KMS-11 (cell line): Measurements from ENCODE around the gene AKT3.
A peak's percentile ranks its signal among the peaks of the same experiment; 100 is the strongest.

Experiments
- H2AFZ ChIP-seq: fragments of 200-600 bp; sonication (generic); 2 replicates; pipeline ENCODE4 v1.6.1; 2016; ENCODE audit warnings: antibody characterized with exemption, mixed run types, low read depth
- H3K27ac ChIP-seq: fragments of 200-600 bp; sonication (generic); 2 replicates; pipeline ENCODE4 v1.6.1; 2016; ENCODE audit warnings: mild to moderate bottlenecking, mixed run types
- H3K27me3 ChIP-seq: fragments of 200-600 bp; sonication (generic); 2 replicates; pipeline ENCODE4 v1.6.1; 2017; ENCODE audit warnings: mild to moderate bottlenecking, low read depth, mixed run types, moderate library complexity; ENCODE audit not compliant: insufficient read depth
- H3K36me3 ChIP-seq: fragments of 200-600 bp; sonication (generic); 2 replicates; pipeline ENCODE4 v1.6.1; 2017; ENCODE audit warnings: mild to moderate bottlenecking, mixed run types; ENCODE audit not compliant: insufficient read depth
- H3K4me1 ChIP-seq: fragments of 200-600 bp; sonication (generic); 2 replicates; pipeline ENCODE4 v1.6.1; 2016; ENCODE audit warnings: mild to moderate bottlenecking, low read depth, mixed run types; ENCODE audit not compliant: poor library complexity, severe bottlenecking
- H3K4me2 ChIP-seq: fragments of 200-600 bp; sonication (generic); 2 replicates; pipeline ENCODE4 v1.7.0; 2016; ENCODE audit warnings: mild to moderate bottlenecking, mixed run types
- H3K4me3 ChIP-seq: fragments of 200-600 bp; sonication (generic); IDR thresholded peaks from 2 replicates; pipeline ENCODE4 v1.6.1; 2017; ENCODE audit warnings: low read depth, low read length, mixed read lengths; ENCODE audit not compliant: insufficient read depth
- H3K79me2 ChIP-seq: fragments of 200-600 bp; sonication (generic); 2 replicates; pipeline ENCODE4 v1.6.1; 2016; ENCODE audit warnings: low read depth, mixed run types; ENCODE audit not compliant: insufficient read depth
- H3K9ac ChIP-seq: fragments of 200-600 bp; sonication (generic); 2 replicates; pipeline ENCODE4 v1.6.1; 2016; ENCODE audit warnings: mild to moderate bottlenecking, mixed run types
- H4K20me1 ChIP-seq: fragments of 200-600 bp; sonication (generic); 2 replicates; pipeline ENCODE4 v1.6.1; 2016; ENCODE audit warnings: mild to moderate bottlenecking, mixed run types; ENCODE audit not compliant: insufficient read depth
- TF ChIP-seq, protein P1 (sequence below): fragments of 200-600 bp; sonication (generic); conservative IDR thresholded peaks from 2 replicates; pipeline ENCODE4 v1.6.1; 2017; ENCODE audit warnings: low read depth, mild to moderate bottlenecking, antibody characterized with exemption, low read length, moderate library complexity, mixed read lengths

Gene AKT3

DNA sequence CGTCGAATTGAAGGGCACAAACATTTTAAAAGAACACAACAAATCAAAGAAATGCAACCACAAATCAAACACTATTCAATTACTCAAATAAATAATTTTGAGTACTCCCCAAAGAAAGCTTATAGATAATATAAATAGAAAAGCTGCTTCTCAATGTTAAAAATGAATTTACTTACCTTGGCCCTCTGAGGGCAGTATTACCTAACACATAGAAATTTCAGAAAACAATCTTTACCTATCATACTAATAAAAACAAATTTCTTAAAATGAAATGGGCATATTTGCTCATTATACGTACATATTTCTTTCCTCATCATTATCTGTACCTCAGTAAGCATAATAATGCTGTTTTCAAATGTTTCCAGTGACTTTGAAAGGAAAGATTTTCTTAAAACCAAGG, 141.8 kb downstream of the AKT3 start:
- no peaks in the 10 kb centered on the region for H3K79me2 ChIP-seq
- no peak overlapping the region for H3K27ac ChIP-seq
- no peaks in the 10 kb centered on the region for H4K20me1 ChIP-seq
- H3K4me1 ChIP-seq = no peaks in the 10 kb centered on the region
- no peaks in the 10 kb centered on the region for H3K36me3 ChIP-seq
- no peak overlapping the region for H3K4me2 ChIP-seq
- H3K27me3 ChIP-seq = no peaks in the 10 kb centered on the region
- H3K9ac ChIP-seq = no peak overlapping the region
- no peak overlapping the region for H2AFZ ChIP-seq
- TF ChIP-seq, protein P1, sequence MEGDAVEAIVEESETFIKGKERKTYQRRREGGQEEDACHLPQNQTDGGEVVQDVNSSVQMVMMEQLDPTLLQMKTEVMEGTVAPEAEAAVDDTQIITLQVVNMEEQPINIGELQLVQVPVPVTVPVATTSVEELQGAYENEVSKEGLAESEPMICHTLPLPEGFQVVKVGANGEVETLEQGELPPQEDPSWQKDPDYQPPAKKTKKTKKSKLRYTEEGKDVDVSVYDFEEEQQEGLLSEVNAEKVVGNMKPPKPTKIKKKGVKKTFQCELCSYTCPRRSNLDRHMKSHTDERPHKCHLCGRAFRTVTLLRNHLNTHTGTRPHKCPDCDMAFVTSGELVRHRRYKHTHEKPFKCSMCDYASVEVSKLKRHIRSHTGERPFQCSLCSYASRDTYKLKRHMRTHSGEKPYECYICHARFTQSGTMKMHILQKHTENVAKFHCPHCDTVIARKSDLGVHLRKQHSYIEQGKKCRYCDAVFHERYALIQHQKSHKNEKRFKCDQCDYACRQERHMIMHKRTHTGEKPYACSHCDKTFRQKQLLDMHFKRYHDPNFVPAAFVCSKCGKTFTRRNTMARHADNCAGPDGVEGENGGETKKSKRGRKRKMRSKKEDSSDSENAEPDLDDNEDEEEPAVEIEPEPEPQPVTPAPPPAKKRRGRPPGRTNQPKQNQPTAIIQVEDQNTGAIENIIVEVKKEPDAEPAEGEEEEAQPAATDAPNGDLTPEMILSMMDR = 0 out of 2 replicates have a peak, but pooled peaks have one; percentile 29
- no peak overlapping the region for H3K4me3 ChIP-seq

DNA sequence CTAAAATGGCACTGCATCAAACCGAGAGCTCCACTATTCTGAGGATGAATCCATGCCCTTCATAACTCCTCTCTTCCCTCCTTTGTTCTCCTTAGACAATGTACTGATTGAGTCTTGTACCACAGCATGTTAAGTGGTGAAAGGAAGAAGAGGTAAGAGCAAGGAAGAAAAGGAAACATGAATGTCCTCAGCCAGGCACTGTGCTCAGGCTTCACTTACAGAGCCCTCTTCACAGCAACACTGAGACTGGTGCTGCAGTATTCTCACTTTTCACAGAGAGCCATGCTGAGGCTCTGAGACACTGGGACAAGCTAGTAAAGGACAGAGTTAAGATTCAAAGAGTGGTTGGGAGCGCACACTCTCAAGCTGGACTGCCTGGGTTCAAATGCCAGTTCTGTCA, 143.5 kb downstream of the AKT3 start:
- H3K9ac ChIP-seq = no peak overlapping the region
- no peaks in the 10 kb centered on the region for H3K79me2 ChIP-seq
- TF ChIP-seq, protein P1 = no peak
- H2AFZ ChIP-seq = no peak overlapping the region
- H3K27ac ChIP-seq = no peak overlapping the region
- H3K36me3 ChIP-seq = no peaks in the 10 kb centered on the region
- no peaks in the 10 kb centered on the region for H3K4me1 ChIP-seq
- no peak overlapping the region for H3K4me2 ChIP-seq
- H4K20me1 ChIP-seq = no peaks in the 10 kb centered on the region
- no peaks in the 10 kb centered on the region for H3K27me3 ChIP-seq
- H3K4me3 ChIP-seq = no peak overlapping the region

DNA sequence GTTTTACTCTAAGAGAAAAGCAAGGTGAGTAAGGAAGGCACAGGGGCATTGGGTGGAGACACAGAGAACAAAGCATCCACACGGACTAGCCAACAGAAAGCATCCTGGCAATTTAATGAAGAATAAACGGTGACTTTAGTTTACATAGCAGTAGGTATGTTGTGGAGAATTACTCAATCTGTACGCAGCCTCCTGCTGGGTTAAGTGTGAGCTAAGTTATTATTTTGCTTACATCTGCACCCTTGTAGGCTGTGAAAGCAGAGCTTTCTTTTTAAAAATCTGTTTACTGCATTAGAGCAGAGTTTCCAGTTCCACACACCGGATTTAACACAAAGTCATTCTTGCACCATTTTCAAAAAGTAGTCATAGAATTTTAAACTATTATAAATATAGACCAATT, 144.5 kb downstream of the AKT3 start:
- Histone ChIP-seq H3K27me3 (no peaks in the 10 kb centered on the region), H2AFZ (no peak overlapping the region), H3K36me3 (no peaks in the 10 kb centered on the region), H3K4me2 (no peak overlapping the region), H3K79me2 (no peaks in the 10 kb centered on the region), H3K4me3 (no peak overlapping the region), H3K9ac (no peak overlapping the region), H3K4me1 (no peaks in the 10 kb centered on the region), H3K27ac (no peak overlapping the region), H4K20me1 (no peaks in the 10 kb centered on the region)
- TF ChIP-seq, protein P1 = no peak

DNA sequence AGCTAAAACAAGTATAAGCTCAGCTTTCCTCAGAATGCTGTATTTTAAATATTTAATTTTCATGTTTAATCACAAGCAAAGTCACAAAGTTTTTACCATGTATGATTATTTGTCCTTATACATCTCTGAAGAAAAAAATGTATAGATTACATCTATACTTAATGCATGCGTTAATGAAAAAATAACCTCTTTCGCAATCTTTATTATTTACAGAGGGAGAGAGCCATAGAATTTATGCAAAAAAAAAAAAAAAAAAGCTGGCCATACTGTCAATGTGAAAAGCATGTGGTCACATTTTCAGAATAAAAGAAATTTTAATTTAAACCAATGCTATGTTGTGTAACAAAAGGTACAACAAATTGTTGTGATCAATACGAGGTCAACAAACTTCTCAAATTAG, 148.2 kb downstream of the AKT3 start:
- H3K79me2 ChIP-seq = no peaks in the 10 kb centered on the region
- H3K9ac ChIP-seq = no peak overlapping the region
- TF ChIP-seq, protein P1 = no peak

More for the DNA sequence above, 148.2 kb downstream of the AKT3 start:
- Histone ChIP-seq H2AFZ (no peak overlapping the region), H3K4me3 (no peak overlapping the region), H4K20me1 (no peaks in the 10 kb centered on the region), H3K4me1 (no peaks in the 10 kb centered on the region), H3K27ac (no peak overlapping the region), H3K36me3 (no peaks in the 10 kb centered on the region), H3K4me2 (no peak overlapping the region), H3K27me3 (no peaks in the 10 kb centered on the region)
